Measurements from ENCODE around the gene SUSD3. TPM values are rescaled to one million over a fixed set of nuclear protein-coding genes. Genes with fewer than 3 reads are reported as not detected.
"Not testable (repeated sequence)": the region's sequence is repeated elsewhere in the genome, so short reads cannot be mapped to it uniquely, and the experiment has no call there.

Gene SUSD3
- total RNA-seq, 1 experiment from 2014 or later = not detected

GRCh38 chr9:93093877-93094657 lies 35.6 kb downstream of the SUSD3 start:
- Histone ChIP-seq H3K4me1 (peaks cover 24% of the 10 kb centered on the region), H3K27ac (no peak overlapping the region), H3K9me3 (replicated peaks) (no peaks in the 10 kb centered on the region), H3K27me3 (no peaks in the 10 kb centered on the region), H3K4me3 (no peak overlapping the region), H3K36me3 (no peaks in the 10 kb centered on the region)
- no peak for DNase-seq

DNA sequence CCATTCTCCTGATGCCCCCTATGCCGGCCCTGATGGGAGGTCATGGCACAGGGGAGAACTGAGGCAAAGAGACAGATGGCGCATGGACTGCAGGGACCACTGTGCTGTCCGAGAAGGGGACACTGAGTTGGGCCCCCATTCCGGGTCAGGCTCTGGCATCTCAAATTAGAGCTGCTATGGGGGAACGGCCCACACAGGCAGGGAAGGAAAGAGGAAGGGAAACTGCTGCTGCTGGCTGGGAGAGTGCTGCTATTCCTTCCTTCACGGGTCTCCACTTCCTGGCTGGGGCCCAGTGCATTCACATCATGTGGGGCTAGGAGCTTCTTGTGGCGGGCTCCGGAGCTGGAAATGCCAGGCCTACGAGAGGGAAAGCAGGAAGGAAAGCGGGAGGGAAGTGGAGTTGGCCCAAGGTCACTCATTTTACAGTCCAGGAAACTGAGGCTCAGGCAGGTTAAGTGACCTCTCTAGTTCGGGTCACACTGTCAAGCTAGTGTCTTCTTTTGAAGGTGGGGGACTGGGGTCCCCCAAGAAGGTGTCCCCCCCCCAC lies 36.2 kb downstream of the SUSD3 start:
- H3K27me3 ChIP-seq = no peaks in the 10 kb centered on the region
- H3K36me3 ChIP-seq = no peaks in the 10 kb centered on the region
- peak; percentile 36 to 42 for DNase-seq
- no peaks in the 10 kb centered on the region for H3K9me3 ChIP-seq (replicated peaks)
- H3K4me3 ChIP-seq = peak overlapping the region; percentile 62
- H3K4me1 ChIP-seq = peaks cover 25% of the 10 kb centered on the region
- H3K27ac ChIP-seq = peak overlapping the region; percentile 77

GRCh38 chr9:93095205-93096130 lies 37.0 kb downstream of the SUSD3 start:
- peak; percentile 100 for DNase-seq
- Histone ChIP-seq H3K36me3 (no peaks in the 10 kb centered on the region), H3K4me1 (peaks cover 25% of the 10 kb centered on the region), H3K27me3 (no peaks in the 10 kb centered on the region), H3K27ac (peak overlapping the region; percentile 77), H3K4me3 (peak overlapping the region; percentile 96), H3K9me3 (replicated peaks) (peaks cover under 1% of the 10 kb centered on the region; the same call in 1 of the 2 replicates)

DNA sequence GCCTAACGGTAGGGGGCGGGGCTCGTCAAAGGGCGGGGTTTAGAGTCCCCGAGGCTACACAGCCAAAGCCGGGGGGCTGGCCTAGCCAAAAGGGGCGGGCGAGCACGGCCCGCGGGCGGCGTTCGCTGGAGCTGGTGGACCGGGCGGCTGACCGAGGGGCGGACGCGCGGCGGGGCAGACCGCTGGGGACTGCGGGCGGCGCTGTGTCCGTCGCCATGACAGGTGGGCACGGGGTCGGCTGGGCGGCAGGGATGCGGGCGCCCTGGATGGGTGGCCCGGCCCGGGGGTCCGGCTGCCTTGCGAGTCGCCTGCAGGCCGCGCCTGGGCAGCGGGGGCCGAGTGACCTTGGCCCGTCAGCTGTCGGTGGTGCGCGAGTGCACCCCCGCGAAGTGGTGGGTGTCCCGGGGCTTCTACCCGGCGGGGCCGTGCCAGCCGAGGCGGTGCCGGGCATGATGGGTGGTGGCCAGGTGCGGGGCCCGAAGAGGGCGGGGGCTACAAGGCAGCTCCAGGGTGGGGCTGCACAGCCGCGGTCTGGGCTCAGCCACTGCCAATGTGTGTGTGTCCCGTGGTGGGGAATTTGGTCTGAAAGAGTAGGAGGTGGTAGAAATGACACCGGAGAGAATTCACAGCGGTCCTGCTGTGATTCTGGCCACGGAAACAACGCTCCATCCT lies 37.8 kb downstream of the SUSD3 start, which contains the start of gene CARD19:
TSS of gene CARD19 (plus strand) at position 87 of the 672 bp plus-strand sequence. CDS start at position 216, 129 bp downstream.
- Histone ChIP-seq H3K27me3 (no peaks in the 10 kb centered on the region), H3K4me1 (peaks cover 25% of the 10 kb centered on the region), H3K4me3 (peak within 1 kb of the TSS; percentile 96), H3K27ac (peak within 1 kb of the TSS; percentile 77), H3K9me3 (replicated peaks) (peaks cover 3% of the 10 kb centered on the region; the same call in 1 of the 2 replicates), H3K36me3 (no peaks in the 10 kb centered on the region; the same call in 1 of the 2 replicates)
- DNase-seq = peak; percentile 67 to 69

- Histone ChIP-seq H3K27ac (peak overlapping the region; percentile 63), H3K4me3 (peak overlapping the region; percentile 96), H3K36me3 (no peaks in the 10 kb centered on the region; the same call in 1 of the 2 replicates), H3K4me1 (peaks cover 25% of the 10 kb centered on the region), H3K9me3 (replicated peaks) (peaks cover 3% of the 10 kb centered on the region; the same call in 1 of the 2 replicates), H3K27me3 (no peaks in the 10 kb centered on the region)
- peak in 1 of 2 experiments; percentile 41 for DNase-seq
Observed at GRCh38 chr9:93096811-93097382, 38.4 kb downstream of the SUSD3 start.

DNA sequence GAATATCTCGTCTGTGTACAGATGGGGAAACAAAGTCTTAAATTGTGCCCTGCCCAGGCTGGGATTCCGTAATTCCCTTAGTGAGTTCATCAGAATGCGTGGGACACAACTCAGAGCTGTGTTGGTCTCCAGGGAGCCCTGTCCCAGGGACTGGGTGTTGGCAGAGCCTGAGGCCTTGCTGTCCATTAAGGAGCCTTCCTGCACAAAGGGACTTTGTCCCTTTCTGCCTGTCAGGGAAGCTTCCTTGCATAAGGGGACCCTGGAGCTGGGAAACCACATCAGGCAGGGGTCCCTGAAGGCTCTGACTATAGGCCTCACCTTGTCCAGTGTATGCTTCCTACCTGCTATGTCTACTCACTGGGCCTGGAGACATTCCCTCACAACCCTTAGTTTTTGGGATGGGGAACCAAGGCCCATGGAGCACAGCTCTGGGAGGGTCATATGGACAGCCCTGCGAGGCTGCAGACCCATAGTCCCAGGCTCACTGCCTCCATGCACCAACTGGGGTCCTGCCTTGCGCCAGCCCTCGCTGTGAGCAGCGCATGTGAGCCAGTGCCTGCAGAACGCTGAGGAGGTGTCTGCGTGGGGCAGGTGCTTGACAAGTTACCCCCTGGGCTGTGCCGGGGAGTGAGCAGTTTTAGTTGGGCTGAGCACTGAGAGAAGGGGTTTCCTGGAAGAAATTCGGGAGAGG lies 39.2 kb downstream of the SUSD3 start:
- peak overlapping the region; percentile 96; the same call in 1 of the 2 replicates for H3K4me3 ChIP-seq
- peaks cover 25% of the 10 kb centered on the region for H3K4me1 ChIP-seq
- no peaks in the 10 kb centered on the region; the same call in 1 of the 2 replicates for H3K36me3 ChIP-seq
- peaks cover 3% of the 10 kb centered on the region; the same call in 1 of the 2 replicates for H3K9me3 ChIP-seq (replicated peaks)
- no peak for DNase-seq
- H3K27ac ChIP-seq = no peak overlapping the region
- H3K27me3 ChIP-seq = no peaks in the 10 kb centered on the region

GRCh38 chr9:93098236-93098946 lies 39.9 kb downstream of the SUSD3 start:
- no peaks in the 10 kb centered on the region for H3K27me3 ChIP-seq
- H3K4me1 ChIP-seq = peaks cover 25% of the 10 kb centered on the region
- no peak overlapping the region for H3K27ac ChIP-seq
- H3K9me3 ChIP-seq (replicated peaks) = peaks cover 3% of the 10 kb centered on the region; the same call in 1 of the 2 replicates
- no peaks in the 10 kb centered on the region; the same call in 1 of the 2 replicates for H3K36me3 ChIP-seq
- peak; percentile 87 to 88 for DNase-seq
- H3K4me3 ChIP-seq = no peak overlapping the region

DNA sequence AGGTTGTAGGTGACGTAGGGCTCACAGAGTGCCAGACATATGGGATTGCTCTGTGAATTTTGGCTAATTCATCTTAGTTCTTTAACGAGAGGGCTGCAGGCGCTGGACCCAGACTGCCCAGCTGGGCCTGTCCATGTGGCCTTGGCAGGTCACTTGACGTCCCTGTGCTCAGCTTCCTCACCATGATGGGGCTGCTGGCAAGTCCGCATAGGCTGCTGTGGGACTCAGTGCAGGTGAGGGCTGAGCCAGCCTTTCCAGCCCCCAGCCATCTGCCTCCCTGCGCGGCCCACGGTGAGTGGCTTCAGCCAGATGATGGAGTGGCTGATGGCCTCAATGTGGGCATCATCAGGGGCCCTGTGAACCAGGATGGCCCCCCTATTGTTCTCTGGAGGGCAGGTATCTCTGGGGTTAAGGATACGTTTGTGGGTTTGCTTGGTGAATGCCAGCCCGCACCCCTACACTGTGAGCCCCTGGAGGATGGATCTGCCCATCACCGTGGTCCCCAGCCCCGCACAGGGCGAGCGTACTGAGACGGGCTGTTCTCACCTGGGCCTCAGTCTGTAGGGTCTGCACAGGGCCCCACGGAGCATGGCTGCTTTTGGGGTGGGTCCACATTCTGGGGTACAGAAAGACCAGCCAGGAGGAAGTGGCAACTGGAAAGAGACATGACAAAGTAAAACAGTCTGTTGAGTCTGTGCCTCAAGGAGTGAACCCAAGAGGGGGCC lies 41.2 kb downstream of the SUSD3 start:
- Histone ChIP-seq H3K36me3 (peaks cover 2% of the 10 kb centered on the region; the same call in 1 of the 2 replicates), H3K9me3 (replicated peaks) (peaks cover 3% of the 10 kb centered on the region; the same call in 1 of the 2 replicates), H3K27ac (no peak overlapping the region), H3K4me1 (peaks cover 25% of the 10 kb centered on the region), H3K4me3 (no peak overlapping the region), H3K27me3 (no peaks in the 10 kb centered on the region)
- DNase-seq = no peak

- Histone ChIP-seq H3K27me3 (no peaks in the 10 kb centered on the region), H3K4me3 (no peak overlapping the region), H3K4me1 (peaks cover 21% of the 10 kb centered on the region), H3K27ac (no peak overlapping the region), H3K36me3 (peaks cover 2% of the 10 kb centered on the region; the same call in 1 of the 2 replicates), H3K9me3 (replicated peaks) (peaks cover 3% of the 10 kb centered on the region; the same call in 1 of the 2 replicates)
- no peak for DNase-seq
Observed at GRCh38 chr9:93100276-93100636, 41.8 kb downstream of the SUSD3 start.

DNA sequence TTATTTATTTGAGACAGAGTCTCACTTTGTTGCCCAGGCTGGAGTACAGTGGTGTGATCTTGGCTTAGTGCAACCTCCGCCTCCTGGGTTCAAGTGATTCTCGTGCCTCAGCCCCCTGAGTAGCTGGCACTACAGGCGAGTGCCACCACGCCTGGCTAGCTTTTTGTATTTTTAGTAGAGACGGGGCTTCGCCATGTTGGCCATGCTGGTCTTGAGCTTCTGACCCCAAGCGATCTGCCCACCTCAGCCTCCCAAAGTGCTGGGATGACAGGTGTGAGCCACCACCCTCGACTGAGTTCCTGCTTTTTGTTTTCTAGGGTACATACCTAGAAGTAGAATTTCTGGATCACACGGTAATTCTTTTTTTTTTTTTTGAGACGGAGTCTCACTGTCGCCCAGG lies 42.6 kb downstream of the SUSD3 start:
- H3K27me3 ChIP-seq; DNase-seq; H3K36me3 ChIP-seq; H3K4me3 ChIP-seq; H3K27ac ChIP-seq; H3K9me3 ChIP-seq (replicated peaks): not testable (repeated sequence)
- peaks cover 21% of the 10 kb centered on the region for H3K4me1 ChIP-seq

DNA sequence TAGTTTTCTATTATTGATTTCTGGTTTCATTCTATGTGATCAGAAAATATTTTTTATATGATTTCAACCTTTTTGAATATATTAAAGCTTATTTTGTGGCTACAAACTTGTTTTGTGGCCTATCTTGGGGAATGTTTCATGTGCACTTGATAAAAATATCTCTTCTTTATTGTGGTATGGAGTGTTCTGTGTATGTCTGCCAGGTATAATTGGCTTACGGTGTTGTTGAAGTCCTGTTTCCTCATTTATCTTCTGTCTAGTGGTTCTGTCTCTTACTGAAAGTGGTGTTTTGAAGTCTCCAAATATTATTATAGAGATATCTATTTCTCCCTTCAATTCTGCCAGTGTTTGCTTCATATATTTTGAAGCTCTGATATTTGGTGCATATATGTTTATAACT lies 47.1 kb downstream of the SUSD3 start:
- Histone ChIP-seq H3K27ac (no peak overlapping the region), H3K36me3 (peaks cover 6% of the 10 kb centered on the region; the same call in 1 of the 2 replicates), H3K4me3 (no peak overlapping the region), H3K9me3 (replicated peaks) (peaks cover 1% of the 10 kb centered on the region; the same call in 1 of the 2 replicates), H3K27me3 (no peaks in the 10 kb centered on the region), H3K4me1 (no peaks in the 10 kb centered on the region)
- no peak for DNase-seq

GRCh38 chr9:93107151-93107824 lies 48.8 kb downstream of the SUSD3 start:
- no peaks in the 10 kb centered on the region for H3K4me1 ChIP-seq
- no peak overlapping the region for H3K4me3 ChIP-seq
- H3K9me3 ChIP-seq (replicated peaks) = no peaks in the 10 kb centered on the region
- no peak overlapping the region for H3K27ac ChIP-seq
- DNase-seq = no peak
- H3K36me3 ChIP-seq = 0 out of 2 replicates have a peak, but pooled peaks cover 6% of the 10 kb centered on the region
- H3K27me3 ChIP-seq = no peaks in the 10 kb centered on the region
